HCT116 (cell line): Measurements from ENCODE around the gene GIPC3. TPM values are rescaled to one million over a fixed set of nuclear protein-coding genes. Genes with fewer than 3 reads are reported as not detected.

Experiments
- ATAC-seq: fragments of 200-7000 bp; cut with Tn5 transposase; 2 replicates; pipeline ENCODE4 v1.9.1; 2020; ENCODE audit warnings: mild to moderate bottlenecking, moderate library complexity
- BruUV-seq: library from RNA; stranded (reverse); fragments of 400-500 nt; replicated peaks from 2 replicates; lab custom pipeline; 2021; lab: Mats Ljungman, UMichigan
- CTCF ChIA-PET: fragments of 300-600 bp; sonication (Branson Sonifier 250); formaldehyde crosslinking; loops from one replicate; lab custom pipeline; 2021; ENCODE audit warnings: antibody characterized with exemption; lab: Charles Lee
- POLR2A ChIA-PET: fragments of 300-600, 350-600 bp; sonication (Branson Sonifier 250); formaldehyde crosslinking; loops from one replicate; lab custom pipeline; 2021; ENCODE audit warnings: antibody characterized with exemption; lab: Charles Lee
- RAD21 ChIA-PET, 2 experiments: fragments of 300-600 bp; sonication (Branson Sonifier 250); formaldehyde crosslinking; loops; one replicate each; lab custom pipeline; 2023; ENCODE audit warnings: low total read pairs in 2 of 2; ENCODE audit not compliant: uncharacterized antibody in 2 of 2, unreplicated experiment in 2 of 2, low non-redundant PET in 1 of 2; lab: Charles Lee
- DNase-seq: peaks from one replicate; pipeline ENCODE4 v3.0.0-alpha.2; 2010; ENCODE audit warnings: low read depth, low spot score
- H2AFZ ChIP-seq: fragments of 200-600 bp; shearing (Covaris generic), sonication (generic); 2 replicates; pipeline ENCODE4 v1.6.1; 2017; ENCODE audit warnings: low read depth, mixed run types, mixed read lengths, antibody characterized with exemption, low read length; ENCODE audit not compliant: poor library complexity, severe bottlenecking
- H3K27ac ChIP-seq: 2 replicates; pipeline ENCODE4 v1.5.1; 2012; ENCODE audit warnings: low read depth, low read length
- H3K27me3 ChIP-seq: fragments of 200-600 bp; sonication (generic); 2 replicates; pipeline ENCODE4 v1.6.1; 2016; ENCODE audit warnings: mixed run types, low read length, mixed read lengths; ENCODE audit not compliant: insufficient read depth
- H3K36me3 ChIP-seq, 2 experiments: fragments of 200-500 bp in 1 of 2; fragments of 200-600 bp in 1 of 2; sonication (Bioruptor generic) in 1 of 2; sonication (generic) in 1 of 2; 2 replicates each; pipeline versions ENCODE4 v1.5.1 to v1.6.1; 2014 to 2016; ENCODE audit warnings: low read length in 2 of 2, inconsistent platforms in 1 of 2, mixed read lengths in 1 of 2, mixed run types in 1 of 2; ENCODE audit not compliant: insufficient read depth in 2 of 2, control insufficient read depth in 1 of 2
- H3K4me1 ChIP-seq, 2 experiments: fragments of 200-600 bp in 1 of 2; sonication (generic) in 1 of 2; 2 replicates each; pipeline versions ENCODE4 v1.5.1 to v1.6.1; 2012 to 2017; ENCODE audit warnings: low read length in 2 of 2, inconsistent platforms in 1 of 2, mild to moderate bottlenecking in 1 of 2, mixed read lengths in 1 of 2, mixed run types in 1 of 2, moderate library complexity in 1 of 2; ENCODE audit not compliant: insufficient read depth in 2 of 2, control insufficient read depth in 1 of 2
- H3K4me2 ChIP-seq: fragments of 200-600 bp; sonication (generic); 2 replicates; pipeline ENCODE4 v1.6.1; 2017; ENCODE audit warnings: mixed run types, low read length, mixed read lengths
- H3K4me3 ChIP-seq, 2 experiments: fragments of 200-600 bp in 1 of 2; sonication (generic) in 1 of 2; replicated peaks in 1 of 2; 2 replicates each; pipeline ENCODE4 v1.5.1; 2011 to 2016; ENCODE audit warnings: low read length in 2 of 2, control low read depth in 1 of 2, low read depth in 1 of 2, mild to moderate bottlenecking in 1 of 2, mixed read lengths in 1 of 2, mixed run types in 1 of 2
- H3K79me2 ChIP-seq: fragments of 200-600 bp; sonication (generic); 2 replicates; pipeline ENCODE4 v1.6.1; 2017; ENCODE audit warnings: mild to moderate bottlenecking, mixed run types, low read length, moderate library complexity, mixed read lengths; ENCODE audit not compliant: insufficient read depth
- H3K9ac ChIP-seq: fragments of 200-600 bp; sonication (generic); 2 replicates; pipeline ENCODE4 v1.6.1; 2016; ENCODE audit warnings: low read length, mixed read lengths
- H3K9me2 ChIP-seq: fragments of 200-600 bp; sonication (generic), shearing (Covaris generic); 2 replicates; pipeline ENCODE4 v1.6.1; 2017; ENCODE audit warnings: mixed run types, mild to moderate bottlenecking, moderate library complexity; ENCODE audit not compliant: insufficient read depth
- H3K9me3 ChIP-seq, 2 experiments: fragments of 200-500 bp in 1 of 2; fragments of 200-600 bp in 1 of 2; sonication (Bioruptor generic) in 1 of 2; sonication (generic) in 1 of 2; 2 replicates each; pipeline ENCODE4 v1.6.1; 2014 to 2017; ENCODE audit warnings: low read length in 2 of 2, mixed read lengths in 2 of 2, inconsistent platforms in 1 of 2, low read depth in 1 of 2, mild to moderate bottlenecking in 1 of 2, mixed run types in 1 of 2, moderate library complexity in 1 of 2; ENCODE audit not compliant: control insufficient read depth in 1 of 2, insufficient read depth in 1 of 2
- H4K20me1 ChIP-seq: fragments of 200-600 bp; sonication (generic), shearing (Covaris generic); 2 replicates; pipeline ENCODE4 v1.6.1; 2017; ENCODE audit warnings: mixed run types, mild to moderate bottlenecking, moderate library complexity; ENCODE audit not compliant: insufficient read depth
- ATF3 ChIP-seq: IDR thresholded peaks from 2 replicates; pipeline ENCODE4 v1.6.1; 2012
- CBX3 ChIP-seq: IDR thresholded peaks from 2 replicates; pipeline ENCODE4 v1.6.1; 2012; ENCODE audit warnings: low read depth
- CTCF ChIP-seq, 3 experiments: fragments of 200-600 bp in 1 of 3; sonication (generic) in 1 of 3; IDR thresholded peaks in 2 of 3; conservative IDR thresholded peaks in 1 of 3; 2 replicates each; pipeline ENCODE4 v1.5.1; 2012 to 2017; ENCODE audit warnings: low read depth in 2 of 3, low read length in 2 of 3, antibody characterized with exemption in 1 of 3, borderline replicate concordance in 1 of 3, control low read depth in 1 of 3, mild to moderate bottlenecking in 1 of 3, mixed read lengths in 1 of 3, mixed run types in 1 of 3, moderate library complexity in 1 of 3; ENCODE audit not compliant: insufficient read depth in 1 of 3
- EGR1 ChIP-seq: IDR thresholded peaks from 2 replicates; pipeline ENCODE4 v1.6.1; 2012; ENCODE audit warnings: low read depth
- FOSL1 ChIP-seq: IDR thresholded peaks from 2 replicates; pipeline ENCODE4 v1.6.1; 2012; ENCODE audit warnings: low read depth
- MAX ChIP-seq: IDR thresholded peaks from 2 replicates; pipeline ENCODE4 v1.6.1; 2012
- POLR2A ChIP-seq: IDR thresholded peaks from 2 replicates; pipeline ENCODE4 v1.7.0; 2011; ENCODE audit warnings: borderline replicate concordance; ENCODE audit not compliant: insufficient read depth, insufficient read length; ENCODE audit errors: extremely low read depth
- RAD21 ChIP-seq: IDR thresholded peaks from 2 replicates; pipeline ENCODE4 v1.6.1; 2012; ENCODE audit warnings: low read depth, mild to moderate bottlenecking
- REST ChIP-seq: IDR thresholded peaks from 2 replicates; pipeline ENCODE4 v1.6.1; 2012; ENCODE audit warnings: low read depth
- SP1 ChIP-seq: IDR thresholded peaks from 2 replicates; pipeline ENCODE4 v1.6.1; 2012; ENCODE audit warnings: low read depth
- SRF ChIP-seq: IDR thresholded peaks from 2 replicates; pipeline ENCODE4 v1.6.1; 2012; ENCODE audit warnings: low read depth
- TCF7L2 ChIP-seq: IDR thresholded peaks from 2 replicates; pipeline ENCODE4 v1.7.0; 2011; ENCODE audit warnings: borderline replicate concordance, inconsistent platforms; ENCODE audit not compliant: insufficient read depth, insufficient read length; ENCODE audit errors: extremely low read depth
- intact Hi-C: fragments of 100-400 bp; cut with micrococcal nuclease; formaldehyde crosslinking; loops from 2 replicates; pipeline ENCODE4 v1.10.0; 2022
- total RNA-seq: library from RNA; stranded (reverse); gene quantifications from one replicate; pipeline ENCODE4 v1.2.1, GENCODE V29; 2021; ENCODE audit not compliant: unreplicated experiment

GIPC3 gene
- total RNA-seq, 1 experiment from 2014 or later, result not detected

GRCh38 chr19:3544058-3544376 is 41.3 kb upstream of the GIPC3 start (continued):
- no peak for TF ChIP-seq REST
- no peak for TF ChIP-seq TCF7L2
- no peak for TF ChIP-seq FOSL1

- no peak for TF ChIP-seq POLR2A
- peak; percentile 78 to 98 (median 91) for TF ChIP-seq CTCF (IDR thresholded peaks at IDR 0.05 in 2 of 3, conservative IDR thresholded peaks at IDR 0.05 in 1 of 3; ENCODE audit: borderline replicate concordance in 1 of 3, insufficient read depth in 1 of 3, low read depth in 2 of 3, low read length in 2 of 3)
- TF ChIP-seq SRF, result no peak
- TF ChIP-seq MAX, result no peak
- TF ChIP-seq FOSL1, result no peak
- TF ChIP-seq ATF3, result no peak
- no peak for TF ChIP-seq REST
- TF ChIP-seq SP1, result no peak
- TF ChIP-seq EGR1, result no peak
- 0 out of 2 replicates have a peak, but pooled peaks have one; percentile 12 for TF ChIP-seq CBX3
- TF ChIP-seq RAD21, result peak; percentile 82
- RAD21 ChIA-PET, result interaction anchor here in 1 of 2 experiments (1.0 kb wide), 1 partner anchor 29 kb away, joined by 5 read pairs; no protein-coding TSS in a partner anchor
- Histone ChIP-seq H3K36me3 (peaks cover 11 to 17% of the 10 kb centered on the region in 2 experiments), H3K27ac (peak overlapping the region; percentile 24; the same call in 1 of the 2 replicates), H3K4me1 (peaks cover 0 to 11% of the 10 kb centered on the region in 2 experiments; a peak in 2 of 4 replicates), H3K4me2 (0 out of 2 replicates have a peak overlapping the region, but pooled peaks have one; percentile 1), H3K9me2 (no peaks in the 10 kb centered on the region), H3K79me2 (peaks cover 18% of the 10 kb centered on the region; the same call in 1 of the 2 replicates), H3K9ac (0 out of 2 replicates have a peak overlapping the region, but pooled peaks have one; percentile 8), H3K4me3 (no peak overlapping the region), H4K20me1 (peaks cover 5% of the 10 kb centered on the region; the same call in 1 of the 2 replicates), H3K27me3 (no peaks in the 10 kb centered on the region), H3K9me3 (no peaks in the 10 kb centered on the region), H2AFZ (no peak overlapping the region)
- DNase-seq, result no peak
- intact Hi-C loops, result loop anchor here (1.0 to 5.0 kb wide), 2 partner anchors 30 to 82 kb away; partner anchors contain the start of gene CACTIN
- POLR2A ChIA-PET, result interaction anchor here (0.6 to 0.9 kb wide), 2 partner anchors 8 to 1098 kb away, joined by 3 read pairs; no protein-coding TSS in a partner anchor
- BruUV-seq, result no TSS peak
- CTCF ChIA-PET, result interaction anchor here (0.7 to 2.0 kb wide), 8 partner anchors 13 to 60 kb away, joined by 3 to 11 read pairs (median 4); partner anchors contain the start of genes HMG20B and MFSD12
- ATAC-seq, result peak; percentile 86
These were observed 40.3 kb upstream of the GIPC3 start for GRCh38 chr19:3544742-3545668.
